GM19455 (cell line): Measurements from ENCODE around the gene HTRA3.

Source experiments
- ATAC-seq: cut with Tn5 transposase; IDR thresholded peaks from one replicate; pipeline ENCODE4 v1.9.1; 2021; ENCODE audit not compliant: unreplicated experiment

Gene HTRA3

GRCh38 chr4:8265171-8265929, 4.2 kb upstream of the HTRA3 start:
- no peak for ATAC-seq

GRCh38 chr4:8266088-8266487, 3.5 kb upstream of the HTRA3 start:
- ATAC-seq = no peak

GRCh38 chr4:8266508-8266907, 3.0 kb upstream of the HTRA3 start:
- no peak for ATAC-seq

DNA sequence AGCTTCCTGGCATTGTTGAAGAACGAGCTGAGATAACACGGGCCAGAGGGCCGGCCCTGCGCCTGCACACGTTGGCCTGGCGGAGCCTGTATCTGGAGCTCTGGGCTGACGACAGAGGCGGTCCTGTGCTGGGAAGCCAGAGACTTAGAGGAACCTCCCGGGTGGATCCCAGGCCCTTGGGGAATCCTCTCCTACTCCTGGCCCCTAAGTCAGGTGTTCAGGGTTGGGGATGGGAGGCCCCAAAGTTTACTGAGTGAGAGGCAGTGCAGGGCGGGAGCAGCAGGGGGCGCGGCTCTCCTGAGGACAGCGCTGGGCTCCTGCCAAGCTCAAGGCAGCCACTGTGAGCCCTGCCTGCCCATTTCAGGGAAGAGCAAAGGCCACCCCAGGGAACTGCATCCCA, 2.5 kb upstream of the HTRA3 start:
- ATAC-seq = no peak

DNA sequence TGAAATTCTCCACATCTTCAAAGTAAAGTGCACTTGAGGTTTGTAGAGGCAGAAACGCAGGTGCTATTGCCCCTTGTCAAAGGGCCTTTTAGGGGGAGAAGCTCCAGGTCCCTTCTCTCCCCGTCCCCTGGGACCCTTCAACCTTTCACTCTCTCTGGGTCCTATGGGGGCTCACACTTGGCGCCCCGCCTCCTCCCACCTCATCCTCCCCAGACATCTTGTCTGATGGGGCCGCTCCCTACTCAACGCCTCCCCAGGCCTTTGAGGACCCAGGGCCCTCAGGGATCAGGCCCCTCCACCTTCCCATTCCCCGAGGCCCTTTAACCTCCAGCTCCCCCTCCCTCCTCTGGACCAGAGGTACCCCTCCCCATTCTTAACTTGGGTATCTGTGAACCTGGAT, 1.3 kb upstream of the HTRA3 start:
- no peak for ATAC-seq

- ATAC-seq = no peak
These were observed 536 bp upstream of the HTRA3 start for GRCh38 chr4:8268901-8269534.

GRCh38 chr4:8270418-8270771, 841 bp downstream of the HTRA3 start:
- ATAC-seq = no peak

- ATAC-seq = no peak
These were observed 1.6 kb downstream of the HTRA3 start for GRCh38 chr4:8270912-8271815.

DNA sequence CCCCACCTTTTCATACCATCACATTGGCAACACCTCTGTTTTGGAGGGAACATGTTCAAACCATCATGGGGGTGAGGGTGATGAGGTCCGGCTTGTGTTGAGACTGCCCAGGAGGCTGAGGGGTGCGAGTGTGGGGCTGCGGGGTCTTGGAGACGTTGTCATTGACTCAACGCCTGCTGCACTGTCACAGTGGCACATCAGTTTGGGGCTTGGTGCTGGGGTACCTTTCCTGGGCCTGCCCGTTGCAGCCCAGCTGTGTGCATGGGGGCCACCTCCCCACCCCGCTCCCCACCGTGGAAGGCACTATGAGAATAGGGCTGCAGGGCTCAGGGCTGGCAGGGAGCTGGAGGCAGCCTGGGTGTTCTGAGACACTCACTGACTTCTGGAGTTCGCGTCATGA, 2.3 kb downstream of the HTRA3 start:
- ATAC-seq = no peak

GRCh38 chr4:8272472-8273428, 3.2 kb downstream of the HTRA3 start:
- ATAC-seq = no peak

DNA sequence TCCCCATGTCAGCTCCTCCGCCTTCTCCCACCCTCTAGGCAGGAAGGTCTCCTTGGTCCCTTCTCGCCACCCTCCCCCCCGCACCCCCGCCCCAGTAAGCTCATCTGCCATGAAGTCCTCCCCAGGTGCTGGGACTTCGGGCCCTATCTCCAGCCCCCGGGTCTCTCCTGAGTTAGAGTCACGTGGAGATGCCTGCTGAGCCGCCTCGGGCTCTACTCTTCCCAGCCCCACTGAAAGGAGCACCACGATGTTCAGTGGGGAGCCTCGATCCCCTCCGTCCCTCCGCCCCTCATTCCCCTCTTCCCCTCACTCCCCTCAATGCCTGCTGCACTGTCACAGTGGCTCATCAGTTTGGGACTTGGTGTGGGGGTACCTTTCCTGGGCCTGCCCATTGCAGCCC, 3.9 kb downstream of the HTRA3 start:
- ATAC-seq = no peak

- ATAC-seq = no peak
These were observed 4.6 kb downstream of the HTRA3 start for GRCh38 chr4:8274066-8274652.

GRCh38 chr4:8274765-8275547, 5.4 kb downstream of the HTRA3 start:
- no peak for ATAC-seq

DNA sequence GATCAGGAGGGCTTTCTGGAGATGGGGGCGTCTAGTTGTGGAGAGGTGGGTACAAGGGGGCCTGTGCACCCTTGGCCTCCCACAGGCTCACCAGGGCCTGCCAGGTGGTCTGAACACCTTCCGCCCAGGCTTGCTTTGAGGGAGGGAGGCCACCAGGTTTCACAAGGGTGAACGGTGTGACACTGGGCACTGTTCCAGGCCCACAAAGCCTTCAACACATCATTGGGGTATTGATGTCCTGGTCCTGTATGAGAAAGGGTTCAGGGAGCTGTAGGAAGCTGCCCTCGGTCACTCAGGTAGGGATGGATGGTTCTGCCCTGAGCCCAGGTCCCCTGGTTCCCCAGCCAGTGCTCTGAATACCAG, 6.0 kb downstream of the HTRA3 start:
- no peak for ATAC-seq

DNA sequence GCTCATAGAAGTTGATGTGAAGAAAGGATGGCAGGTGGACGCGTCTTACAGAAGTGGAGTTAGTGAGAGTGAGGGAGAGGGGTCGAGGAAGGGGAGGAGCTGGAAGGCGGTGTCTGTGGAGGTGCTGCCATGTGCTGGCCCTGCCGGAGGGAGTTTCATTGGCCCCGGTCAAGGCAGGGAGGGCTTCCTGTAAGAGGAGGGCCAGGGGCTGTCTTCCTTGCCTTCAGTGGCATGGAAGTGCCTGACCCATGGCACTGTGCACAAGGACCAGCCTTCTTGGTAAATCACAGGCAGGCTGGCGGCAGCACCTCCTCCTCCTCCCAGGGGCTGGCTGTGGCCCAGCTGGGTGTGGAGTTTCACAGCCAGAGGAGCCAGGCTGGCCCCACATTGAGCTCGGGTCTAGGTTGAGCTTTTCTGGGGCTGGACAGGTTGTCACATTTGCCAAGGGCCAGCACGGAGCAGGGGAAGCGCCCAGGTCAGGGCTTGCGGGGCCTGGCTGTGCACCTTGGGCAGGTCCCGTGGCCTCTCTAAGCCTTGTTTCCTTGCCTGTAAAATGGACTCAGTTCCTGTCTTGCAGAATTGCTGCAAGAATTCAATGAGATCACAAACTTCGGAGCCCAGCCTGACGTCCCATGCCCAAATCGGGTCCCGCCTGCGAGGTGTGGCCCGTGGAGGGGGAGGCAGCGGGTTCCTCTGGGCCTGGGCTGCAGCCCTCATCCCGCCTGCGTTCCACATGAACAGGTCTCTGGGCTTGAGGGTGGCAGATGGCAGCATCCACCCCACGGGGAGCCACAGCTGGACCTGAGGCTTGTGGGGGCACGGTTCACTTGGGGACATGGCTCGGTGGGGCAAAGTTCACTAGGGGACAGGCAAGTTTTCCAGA, 7.0 kb downstream of the HTRA3 start:
- ATAC-seq = no peak

- ATAC-seq = no peak
These were observed 7.9 kb downstream of the HTRA3 start for GRCh38 chr4:8277356-8278008.

- ATAC-seq = no peak
These were observed 8.4 kb downstream of the HTRA3 start for GRCh38 chr4:8278009-8278395.
